Daoy (cell line): ENCODE measurements around the gene OPTC. TPM values are rescaled to one million over a fixed set of nuclear protein-coding genes. Genes with fewer than 3 reads are reported as not detected.
A peak's percentile ranks its signal among the peaks of the same experiment; 100 is the strongest.
"Not testable (repeated sequence)": the region's sequence is repeated elsewhere in the genome, so short reads cannot be mapped to it uniquely, and the experiment has no call there.

Experiments used
- DNase-seq: peaks from one replicate; pipeline ENCODE4 v3.0.0-alpha.2; 2015; ENCODE audit warnings: low read depth
- total RNA-seq: library from RNA; depleted of rRNA; stranded (reverse); fragments of >200 nt; shearing (Covaris generic); gene quantifications from 2 replicates; pipeline ENCODE4 v1.2.3, GENCODE V29; 2014; rRNA removed

OPTC gene
- total RNA-seq: not detected in 2 replicates

DNA sequence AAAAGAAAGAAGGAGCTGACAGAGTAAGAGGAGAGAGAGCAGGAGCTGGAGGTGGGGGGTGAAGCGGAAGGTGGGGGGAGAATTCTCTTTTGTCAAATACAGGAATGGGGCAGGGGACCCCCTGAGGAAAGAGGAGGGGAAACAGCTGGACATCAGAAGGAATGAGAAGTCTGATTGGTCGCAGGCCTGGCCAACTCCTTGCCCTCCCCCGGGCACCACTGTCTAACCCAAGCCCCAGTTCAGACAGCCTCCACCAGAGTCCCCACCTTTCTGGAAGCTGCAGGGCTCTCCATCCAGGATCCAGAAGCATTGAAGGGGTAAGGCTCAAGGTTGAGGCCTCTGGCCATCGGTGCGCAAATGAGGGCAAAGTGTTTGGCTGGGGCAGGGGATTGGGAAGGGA lies at the start of gene OPTC:
Gene OPTC, plus strand, starts transcription at position 253 of the 400 bp plus-strand sequence. CDS start 1,853 bp downstream, outside the sequence.
- DNase-seq: no peak

- DNase-seq: no peak
Measured at GRCh38 chr1:203444171-203444576, 49.8 kb upstream of the OPTC start.

DNA sequence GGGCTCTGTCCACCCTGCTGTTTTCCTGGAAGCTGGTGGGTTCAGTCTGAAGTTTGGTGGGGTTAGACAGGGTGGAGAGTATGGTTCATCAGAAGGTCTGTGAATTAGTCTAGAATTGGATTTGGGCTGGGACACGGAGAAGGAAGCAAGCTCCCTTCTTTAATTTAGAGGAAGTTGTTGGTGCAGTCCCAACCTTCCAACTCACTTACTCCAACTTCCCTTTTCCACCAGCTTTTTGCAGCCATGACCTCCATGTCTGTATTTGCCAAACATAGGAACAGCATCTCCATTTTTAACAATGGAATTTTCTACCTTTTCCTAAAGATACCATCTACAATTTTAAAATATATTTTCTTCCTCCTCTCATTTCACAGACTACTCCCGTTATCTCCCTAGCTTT lies 46.8 kb upstream of the OPTC start:
- DNase-seq: no peak

GRCh38 chr1:203447598-203447997 lies 46.4 kb upstream of the OPTC start:
- not testable (repeated sequence) for DNase-seq

DNA sequence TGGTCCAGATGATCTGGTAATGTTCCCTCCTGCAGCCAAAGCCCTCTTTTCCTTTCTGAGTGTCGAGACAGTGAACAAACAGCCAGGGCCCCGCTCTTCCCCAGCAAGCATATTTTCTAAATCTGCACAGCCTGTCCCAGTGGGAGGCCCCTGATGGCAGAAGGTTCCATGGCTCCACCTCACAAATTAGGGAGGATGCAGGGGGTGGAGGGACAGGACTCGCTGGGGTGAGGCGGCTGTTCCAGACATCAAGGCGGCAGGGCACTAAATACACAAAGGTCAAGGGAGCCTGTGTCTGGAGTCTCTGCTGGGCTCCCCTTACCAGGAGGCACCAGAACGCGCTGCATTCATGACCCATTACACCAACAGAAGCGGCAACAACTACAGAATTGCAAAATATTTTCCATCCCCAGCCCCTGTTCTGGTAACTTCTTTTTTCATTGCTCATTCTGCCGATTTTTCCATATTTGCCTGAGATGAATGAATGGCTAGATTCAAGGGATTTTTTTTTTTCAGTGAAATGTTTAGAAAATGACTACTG lies 45.4 kb upstream of the OPTC start:
- DNase-seq: no peak

GRCh38 chr1:203450001-203450400 lies 44.0 kb upstream of the OPTC start:
- no peak for DNase-seq

DNA sequence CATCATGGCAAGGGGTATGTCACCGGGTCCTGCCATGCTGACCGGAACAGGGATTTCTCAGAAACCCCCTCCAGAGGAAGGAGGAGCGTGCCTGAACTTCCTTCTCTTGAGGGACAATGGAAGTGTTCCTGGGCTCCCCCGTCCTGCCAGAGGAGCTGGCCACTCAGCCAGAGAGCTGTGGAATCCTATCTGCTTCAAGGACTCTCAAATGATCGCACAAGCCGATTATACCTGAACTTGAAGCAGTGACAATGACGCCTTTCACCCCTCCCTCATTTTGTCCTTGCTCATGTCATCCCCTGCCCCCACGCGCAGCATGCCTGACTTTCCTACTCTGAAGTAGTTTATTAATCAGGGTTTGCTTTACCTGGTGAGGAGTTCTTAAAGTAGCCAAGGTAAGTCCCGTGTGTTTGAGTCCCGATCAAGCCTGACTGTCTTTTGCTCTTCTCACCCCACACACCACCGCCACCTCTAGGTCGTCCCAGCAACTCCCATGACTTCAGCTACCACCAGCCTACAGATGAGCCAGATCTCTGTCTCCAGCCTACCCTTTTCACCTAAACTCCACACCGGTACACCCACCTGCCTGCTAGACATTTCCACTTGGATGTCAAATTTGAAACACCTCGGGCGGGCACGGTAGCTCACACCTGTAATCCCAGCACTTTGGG lies 43.3 kb upstream of the OPTC start:
- DNase-seq: no peak

DNA sequence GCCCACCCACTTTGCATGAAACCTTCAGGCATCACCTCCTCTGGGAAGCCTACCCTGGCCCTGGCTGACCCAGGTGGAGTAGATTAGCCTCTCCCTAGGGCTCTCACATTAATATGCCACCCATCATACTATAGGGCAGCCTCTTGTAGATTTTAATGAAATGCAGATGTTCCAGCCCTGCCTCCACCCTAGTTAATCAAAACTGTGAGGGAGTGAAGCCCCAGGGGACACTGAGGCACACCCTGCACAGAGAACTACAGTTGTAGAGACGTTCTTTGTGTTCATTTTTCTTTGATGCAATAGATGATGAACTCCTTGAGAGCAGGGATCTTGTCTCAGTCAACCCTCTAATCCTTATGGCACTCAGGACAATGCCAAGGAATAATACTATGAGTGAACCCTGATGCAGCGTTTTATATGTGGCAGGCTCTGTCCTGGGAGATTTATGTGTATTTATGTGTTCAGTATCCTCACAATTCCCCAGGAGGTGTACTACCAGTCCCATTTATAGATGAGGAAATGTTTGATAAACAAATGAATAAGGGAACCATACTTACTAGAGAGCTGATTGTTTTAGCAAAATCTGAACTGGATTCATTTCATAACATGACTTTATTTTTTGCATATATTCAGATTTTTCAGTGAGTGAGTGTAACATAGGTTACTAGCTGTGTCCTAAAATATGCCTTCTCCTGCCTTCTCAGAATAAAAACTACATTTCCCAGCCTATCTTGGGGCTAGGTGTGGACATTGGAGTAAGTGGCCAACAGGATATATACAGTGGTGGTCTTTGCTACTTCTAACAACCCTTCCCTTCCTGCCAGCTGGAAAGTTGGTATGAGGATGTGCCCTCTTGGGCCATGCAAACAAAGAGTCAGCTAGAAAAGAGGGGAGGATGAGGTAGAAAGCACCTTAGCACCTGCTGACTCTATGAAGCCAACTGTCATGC lies 41.8 kb upstream of the OPTC start:
- DNase-seq: no peak

DNA sequence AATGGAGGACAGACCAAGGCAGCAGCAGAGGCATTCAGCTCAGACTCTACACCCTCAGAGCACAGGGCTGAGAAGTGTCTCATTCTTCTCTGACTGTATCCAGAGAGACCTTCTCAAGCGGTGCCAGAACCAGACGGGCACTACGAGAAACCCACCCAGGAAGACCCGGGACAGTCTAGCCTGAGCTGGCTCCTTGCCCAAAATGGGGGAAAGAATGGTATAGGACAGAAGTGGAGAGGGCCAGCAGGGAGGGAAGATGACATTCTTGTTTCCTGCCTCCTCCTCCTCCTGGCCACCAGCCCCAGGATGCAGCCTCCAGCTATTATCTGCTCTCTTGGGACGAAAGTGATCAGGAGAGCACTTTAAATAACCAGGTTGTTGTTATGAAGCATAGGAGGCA lies 40.9 kb upstream of the OPTC start:
- DNase-seq: no peak

DNA sequence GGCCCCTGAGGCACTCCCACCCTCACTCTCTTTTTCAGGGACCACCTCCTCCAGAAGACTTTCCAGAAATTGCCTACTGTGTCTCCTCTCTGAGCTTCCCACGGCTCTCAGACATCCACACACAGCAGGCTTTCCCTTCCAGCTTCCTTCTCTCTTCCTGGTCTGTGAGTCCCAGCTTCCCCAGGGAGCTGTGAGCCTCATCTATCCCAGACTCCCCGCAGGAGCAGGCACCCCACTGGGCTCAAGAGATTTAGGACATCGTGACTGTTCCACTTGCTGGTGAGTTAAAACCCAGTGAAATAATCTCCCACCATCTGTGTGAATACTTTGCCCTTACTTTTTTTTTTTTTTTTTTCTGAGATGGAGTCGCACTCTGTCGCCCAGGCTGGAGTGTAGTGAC lies 40.3 kb upstream of the OPTC start:
- no peak for DNase-seq

- DNase-seq: peak; percentile 70
Measured at GRCh38 chr1:203454986-203455471, 38.9 kb upstream of the OPTC start.

DNA sequence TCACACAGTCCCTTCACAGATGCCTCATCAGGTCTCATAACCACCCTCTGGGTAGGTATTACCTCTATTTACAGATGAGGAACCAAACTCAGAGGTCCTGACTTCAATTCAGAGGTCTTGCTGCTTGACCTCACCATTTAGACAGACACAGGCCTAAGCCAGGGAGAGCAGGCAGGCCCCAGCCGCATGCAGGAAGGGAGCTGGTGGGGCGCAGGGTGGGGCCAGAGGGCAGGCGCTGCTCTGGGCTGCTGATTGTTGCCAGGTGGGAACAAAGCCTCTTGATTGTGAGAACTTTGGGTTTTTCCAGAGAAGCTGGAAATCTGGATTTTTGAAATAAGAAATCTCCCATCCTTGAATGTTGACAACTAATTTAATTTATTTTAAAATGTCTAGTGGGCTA lies 38.2 kb upstream of the OPTC start:
- no peak for DNase-seq

DNA sequence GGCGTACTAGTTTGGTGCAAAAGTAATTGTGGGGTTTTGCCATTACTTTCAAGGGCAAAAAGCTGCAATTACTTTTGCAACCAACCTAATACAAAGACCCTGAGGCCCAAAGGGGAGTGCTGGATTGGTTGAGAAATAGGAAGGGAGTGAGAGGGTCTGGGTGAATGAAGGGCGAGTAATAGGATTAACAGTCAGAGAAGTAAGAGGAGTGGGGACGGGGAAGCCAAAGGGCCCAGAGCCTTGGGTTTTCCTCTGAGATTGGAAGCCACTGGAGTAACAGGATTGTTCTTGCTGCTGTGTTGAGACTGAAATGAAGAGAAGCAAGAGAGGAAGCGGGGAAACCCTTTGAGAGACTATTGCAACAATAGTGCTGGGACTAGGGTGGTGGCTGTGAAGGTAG lies 37.4 kb upstream of the OPTC start:
- no peak for DNase-seq

DNA sequence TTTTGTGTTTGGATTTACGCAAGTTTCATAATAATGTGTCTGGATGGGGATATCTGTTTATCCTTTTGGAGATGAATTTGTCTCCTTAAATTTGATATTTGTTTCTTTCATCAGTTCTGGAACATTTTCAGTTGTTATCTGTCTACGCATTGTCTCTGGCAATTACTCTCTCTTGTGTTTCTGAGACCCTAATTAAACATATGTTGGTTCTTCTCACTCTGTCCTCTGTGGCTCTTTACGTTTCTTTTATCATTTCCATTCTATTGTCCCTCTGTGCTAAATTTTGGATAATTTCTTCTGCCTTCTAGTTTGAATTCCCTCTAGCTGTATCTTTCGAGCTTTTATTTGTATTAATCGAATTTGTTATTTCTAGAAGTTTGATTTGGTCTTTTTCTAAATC lies 35.9 kb upstream of the OPTC start:
- DNase-seq: no peak

DNA sequence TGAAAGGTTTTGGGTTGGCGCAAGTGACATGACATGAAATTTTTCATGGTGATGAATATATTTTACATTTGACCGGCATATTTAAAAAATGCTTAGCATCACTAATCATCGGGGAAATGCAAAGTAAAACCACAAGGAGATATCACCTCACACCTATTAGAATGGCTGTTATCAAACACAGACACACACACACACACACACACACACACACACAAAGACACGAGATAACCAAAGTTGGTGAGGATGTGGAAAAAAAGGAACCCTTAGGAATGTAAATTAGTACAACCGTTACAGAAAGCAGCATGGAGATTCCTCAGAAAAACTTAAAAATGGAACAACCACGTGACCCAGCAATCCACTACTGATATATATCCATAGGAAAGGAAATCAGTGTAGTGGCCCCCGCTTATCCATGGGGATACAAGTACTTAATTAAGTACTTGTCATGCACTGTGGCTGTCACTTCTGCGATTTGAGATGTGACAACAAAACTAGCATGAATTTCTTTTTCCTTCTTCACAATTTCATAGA lies 34.2 kb upstream of the OPTC start:
- no peak for DNase-seq

- DNase-seq: no peak
Measured at GRCh38 chr1:203461717-203462116, 32.2 kb upstream of the OPTC start.

DNA sequence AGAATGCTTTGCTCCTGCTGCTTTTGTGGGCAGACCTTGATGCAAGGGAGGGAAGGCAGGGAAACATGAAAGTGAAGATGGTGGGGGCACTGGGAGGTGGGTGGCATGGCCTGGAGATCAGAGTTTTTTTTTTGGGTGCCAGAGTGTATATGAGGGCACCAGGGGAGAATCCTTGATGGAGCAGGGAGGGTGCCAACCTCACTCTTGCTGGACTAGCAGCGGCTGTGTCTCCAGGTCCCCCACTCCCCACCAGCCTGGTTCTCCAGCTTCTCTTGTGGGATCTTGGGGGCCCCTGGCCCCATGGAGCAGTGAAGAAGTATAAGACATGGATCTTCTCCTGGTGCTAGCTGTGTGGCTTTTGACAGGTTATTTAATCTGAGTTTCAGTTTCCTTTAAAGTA lies 31.8 kb upstream of the OPTC start:
- DNase-seq: no peak

DNA sequence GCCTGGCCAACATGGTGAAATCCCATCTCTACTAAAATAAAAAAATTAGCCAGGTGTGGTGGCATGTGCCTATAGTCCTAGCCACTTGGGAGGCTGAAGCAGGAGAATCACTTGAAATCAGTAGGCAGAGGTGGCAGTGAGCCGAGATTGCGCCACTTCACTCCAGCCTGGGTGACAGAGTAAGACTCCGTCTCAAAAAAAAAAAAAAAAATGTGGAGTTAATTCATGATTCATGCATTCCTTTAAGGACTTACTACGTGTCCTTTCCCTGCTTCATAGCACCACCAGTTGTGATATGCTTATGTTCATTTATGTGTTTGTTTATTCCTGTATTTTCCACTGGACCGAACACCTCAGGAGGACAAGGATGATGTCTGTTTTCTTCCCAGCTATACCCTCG lies 31.1 kb upstream of the OPTC start:
- peak; percentile 49 for DNase-seq

- peak; percentile 30 for DNase-seq
Measured at GRCh38 chr1:203463469-203464062, 30.4 kb upstream of the OPTC start.

- DNase-seq: no peak
Measured at GRCh38 chr1:203464226-203464625, 29.7 kb upstream of the OPTC start.

- DNase-seq: no peak
Measured at GRCh38 chr1:203464743-203465142, 29.2 kb upstream of the OPTC start.
